HG03039 (cell line): Measurements from ENCODE around the gene PGA3.
"Not testable (repeated sequence)": the region's sequence is repeated elsewhere in the genome, so short reads cannot be mapped to it uniquely, and the experiment has no call there.

Experiments
- ATAC-seq: cut with Tn5 transposase; IDR thresholded peaks from one replicate; pipeline ENCODE4 v1.9.1; 2021; ENCODE audit warnings: mild to moderate bottlenecking, moderate library complexity; ENCODE audit not compliant: unreplicated experiment

Gene PGA3

GRCh38 chr11:61248071-61248470 lies 44.8 kb downstream of the PGA3 start:
- not testable (repeated sequence) for ATAC-seq

DNA sequence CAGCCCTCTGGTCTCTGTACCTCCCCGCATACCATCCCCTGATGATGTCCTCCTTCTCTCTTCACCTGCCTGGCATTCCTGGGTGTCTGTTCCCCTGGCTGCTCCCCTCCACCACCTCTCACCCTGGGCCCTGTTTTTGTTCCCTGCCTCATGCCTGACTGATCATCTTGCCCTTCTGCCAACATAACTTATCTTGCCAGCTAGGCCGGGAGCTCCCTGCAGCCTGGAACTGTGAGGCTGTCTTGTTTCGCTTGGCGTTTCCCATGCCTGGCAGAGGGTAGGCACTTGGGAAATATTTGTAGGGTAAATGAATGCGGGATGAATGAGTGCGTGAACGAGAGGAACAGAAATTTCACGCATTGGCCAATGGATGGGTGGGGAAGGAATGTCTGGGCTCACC lies 45.9 kb downstream of the PGA3 start:
- ATAC-seq = not testable (repeated sequence)

GRCh38 chr11:61250796-61251765 lies 47.8 kb downstream of the PGA3 start:
- ATAC-seq = not testable (repeated sequence)

- not testable (repeated sequence) for ATAC-seq
Observed at GRCh38 chr11:61252332-61252731, 49.0 kb downstream of the PGA3 start.

DNA sequence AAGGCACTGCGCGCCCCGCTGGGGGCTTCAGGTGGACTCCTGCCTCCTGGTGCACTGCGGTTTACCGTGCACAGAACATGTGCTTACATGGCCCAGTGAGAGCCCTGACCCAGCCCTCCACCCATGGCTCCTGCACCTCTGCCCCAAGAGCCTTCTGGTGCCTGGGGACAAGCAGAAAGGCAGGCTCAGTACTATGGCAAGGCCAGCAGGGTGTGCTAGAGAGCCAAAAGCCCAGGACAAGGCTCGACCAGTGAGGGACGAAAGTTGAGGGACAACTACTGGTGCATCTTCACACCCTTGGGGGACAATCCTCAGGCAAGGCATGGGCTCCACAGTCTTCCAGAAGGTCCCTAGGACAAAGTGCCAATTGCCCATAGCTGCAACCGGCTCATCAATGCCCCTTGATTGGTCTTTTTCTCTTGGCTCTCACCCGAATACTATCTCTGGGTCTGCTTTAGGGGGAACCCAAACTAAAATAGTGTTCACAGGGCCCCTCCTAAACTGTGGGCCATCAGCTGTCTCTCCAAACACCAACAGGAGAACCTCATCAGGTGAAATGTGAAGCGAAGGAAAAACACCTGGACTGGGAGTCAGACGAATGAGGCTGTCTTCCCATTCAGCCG lies 51.2 kb downstream of the PGA3 start:
- no peak for ATAC-seq

- ATAC-seq = no peak
Observed at GRCh38 chr11:61256710-61257482, 53.6 kb downstream of the PGA3 start.

DNA sequence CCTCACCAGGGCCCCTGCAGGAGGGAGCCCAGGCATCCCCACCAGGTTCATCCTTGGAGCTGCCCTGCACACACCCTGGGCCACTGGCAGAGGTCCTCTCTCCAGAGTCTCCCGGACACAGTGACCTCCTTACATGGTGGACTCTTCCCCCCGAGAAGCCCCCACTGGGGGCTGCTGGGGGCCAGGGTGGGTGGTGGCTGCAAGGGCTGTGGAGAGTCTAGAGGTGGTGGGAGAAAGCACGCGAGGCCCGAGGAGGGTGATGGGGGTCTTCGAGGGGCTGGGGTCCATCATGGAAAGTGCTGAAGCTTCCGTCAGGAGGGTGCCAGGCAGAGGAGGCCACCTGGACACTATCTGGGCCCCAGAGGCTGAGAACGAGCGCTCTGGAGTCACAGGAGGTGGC lies 55.2 kb downstream of the PGA3 start:
- no peak for ATAC-seq

GRCh38 chr11:61259363-61259762 lies 56.0 kb downstream of the PGA3 start:
- ATAC-seq = no peak
